Fibroblast of skin of abdomen (primary cell): ENCODE measurements around the gene CGA.

Experiments
- DNase-seq: peaks from one replicate; pipeline ENCODE4 v3.0.0-alpha.2; 2013

Gene CGA

GRCh38 chr6:87088076-87088475 is 6.8 kb downstream of the CGA start:
- DNase-seq: no peak

- no peak for DNase-seq
These were observed 12.7 kb downstream of the CGA start for GRCh38 chr6:87082160-87082721.

GRCh38 chr6:87078983-87079616 is 15.8 kb downstream of the CGA start:
- peak; percentile 44 for DNase-seq

GRCh38 chr6:87075168-87075567 is 19.7 kb downstream of the CGA start:
- DNase-seq: no peak

GRCh38 chr6:87074101-87074621 is 20.7 kb downstream of the CGA start:
- no peak for DNase-seq

- no peak for DNase-seq
These were observed 23.2 kb downstream of the CGA start for GRCh38 chr6:87071683-87072082.

GRCh38 chr6:87070741-87071140 is 24.2 kb downstream of the CGA start:
- no peak for DNase-seq

GRCh38 chr6:87068795-87069194 is 26.1 kb downstream of the CGA start:
- DNase-seq: no peak

GRCh38 chr6:87066449-87067333 is 28.2 kb downstream of the CGA start:
- peak; percentile 66 for DNase-seq

- DNase-seq: no peak
These were observed 29.8 kb downstream of the CGA start for GRCh38 chr6:87065117-87065516.

GRCh38 chr6:87059943-87060342 is 35.0 kb downstream of the CGA start:
- no peak for DNase-seq

GRCh38 chr6:87054143-87054833 is 40.6 kb downstream of the CGA start:
- DNase-seq: no peak

GRCh38 chr6:87053312-87053711 is 41.6 kb downstream of the CGA start:
- no peak for DNase-seq

- no peak for DNase-seq
These were observed 45.1 kb downstream of the CGA start for GRCh38 chr6:87049779-87050178.

GRCh38 chr6:87045521-87046075 is 49.3 kb downstream of the CGA start:
- DNase-seq: no peak

- DNase-seq: no peak
These were observed 54.2 kb downstream of the CGA start for GRCh38 chr6:87040729-87041128.
